Fibroblast of the conjunctiva (primary cell): ENCODE results near the gene KL.

ENCODE experiments used
- DNase-seq: peaks from one replicate; pipeline ENCODE4 v3.0.0-alpha.2; 2010; ENCODE audit warnings: low read depth

KL gene

GRCh38 chr13:33004511-33004910, 11.7 kb upstream of the KL start:
- DNase-seq, result no peak

- no peak for DNase-seq
Observed at GRCh38 chr13:33006134-33006533, 10.1 kb upstream of the KL start.

GRCh38 chr13:33006638-33007037, 9.6 kb upstream of the KL start:
- DNase-seq, result no peak

GRCh38 chr13:33007237-33007636, 9.0 kb upstream of the KL start:
- no peak for DNase-seq

GRCh38 chr13:33007950-33008349, 8.3 kb upstream of the KL start:
- no peak for DNase-seq

- no peak for DNase-seq
Observed at GRCh38 chr13:33008946-33009722, 7.1 kb upstream of the KL start.

GRCh38 chr13:33011828-33012470, 4.3 kb upstream of the KL start:
- DNase-seq, result no peak

- no peak for DNase-seq
Observed at GRCh38 chr13:33014291-33014690, 1.9 kb upstream of the KL start.

- DNase-seq, result no peak
Observed at GRCh38 chr13:33015241-33015668, 968 bp upstream of the KL start.

- DNase-seq, result no peak
Observed at GRCh38 chr13:33015791-33016323, 366 bp upstream of the KL start.

- DNase-seq, result no peak
Observed at GRCh38 chr13:33017323-33017929, 1.2 kb downstream of the KL start.

- DNase-seq, result no peak
Observed at GRCh38 chr13:33018886-33019285, 2.7 kb downstream of the KL start.

- no peak for DNase-seq
Observed at GRCh38 chr13:33022986-33023385, 6.8 kb downstream of the KL start.

GRCh38 chr13:33025220-33025744, 9.1 kb downstream of the KL start:
- no peak for DNase-seq

- no peak for DNase-seq
Observed at GRCh38 chr13:33026489-33027152, 10.4 kb downstream of the KL start.

- no peak for DNase-seq
Observed at GRCh38 chr13:33028620-33029019, 12.4 kb downstream of the KL start.

GRCh38 chr13:33031277-33031676, 15.1 kb downstream of the KL start:
- DNase-seq, result no peak

GRCh38 chr13:33032037-33032625, 15.9 kb downstream of the KL start:
- DNase-seq, result no peak

- DNase-seq, result no peak
Observed at GRCh38 chr13:33033051-33033812, 17.0 kb downstream of the KL start.

GRCh38 chr13:33033986-33034385, 17.8 kb downstream of the KL start:
- DNase-seq, result no peak

GRCh38 chr13:33034882-33035520, 18.8 kb downstream of the KL start:
- no peak for DNase-seq
